Epithelial cell of proximal tubule (primary cell): ENCODE measurements around the gene ADAMTSL1. TPM values are rescaled to one million over a fixed set of nuclear protein-coding genes. Genes with fewer than 3 reads are reported as not detected.

Experiments used
- DNase-seq: peaks from one replicate; pipeline ENCODE4 v3.0.0-alpha.2; 2011; ENCODE audit warnings: low read depth
- H3K4me3 ChIP-seq: 2 replicates; pipeline ENCODE4 v1.5.1; 2011; ENCODE audit warnings: low read depth, mild to moderate bottlenecking, low read length
- CTCF ChIP-seq: conservative IDR thresholded peaks from 2 replicates; pipeline ENCODE4 v1.5.1; 2012; ENCODE audit warnings: low read depth, mild to moderate bottlenecking, low read length
- total RNA-seq: library from RNA; depleted of rRNA; stranded (reverse); fragments of >200 nt; gene quantifications from 2 replicates; pipeline ENCODE4 v1.2.3, GENCODE V29; 2015

Gene ADAMTSL1
- total RNA-seq, 1 donor from 2014 or later = 2.8 TPM

DNA sequence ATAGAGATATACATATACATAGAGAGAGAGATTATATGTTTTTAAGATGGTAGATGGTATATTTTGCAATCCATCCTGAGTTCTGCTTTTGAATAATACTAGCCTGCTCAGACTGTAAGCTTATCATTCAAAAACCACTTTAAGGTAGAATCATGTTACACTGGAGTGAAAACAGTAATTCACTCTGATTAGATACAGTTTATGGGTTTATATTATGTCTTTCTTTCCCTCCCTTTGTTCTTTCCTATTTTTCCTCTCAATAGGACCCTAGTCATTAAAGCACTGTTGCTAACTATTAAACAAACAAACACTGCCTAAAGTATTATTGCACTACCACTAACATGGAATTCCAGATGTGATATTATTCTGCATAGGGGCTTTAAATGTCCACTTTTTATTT is 202.0 kb downstream of the ADAMTSL1 start:
- no peak for TF ChIP-seq CTCF
- no peak for DNase-seq

GRCh38 chr9:18676525-18676924 is 202.6 kb downstream of the ADAMTSL1 start:
- H3K4me3 ChIP-seq = no peak overlapping the region
- DNase-seq = no peak
- no peak for TF ChIP-seq CTCF

More for the DNA sequence above, 202.0 kb downstream of the ADAMTSL1 start:
- no peak overlapping the region for H3K4me3 ChIP-seq

DNA sequence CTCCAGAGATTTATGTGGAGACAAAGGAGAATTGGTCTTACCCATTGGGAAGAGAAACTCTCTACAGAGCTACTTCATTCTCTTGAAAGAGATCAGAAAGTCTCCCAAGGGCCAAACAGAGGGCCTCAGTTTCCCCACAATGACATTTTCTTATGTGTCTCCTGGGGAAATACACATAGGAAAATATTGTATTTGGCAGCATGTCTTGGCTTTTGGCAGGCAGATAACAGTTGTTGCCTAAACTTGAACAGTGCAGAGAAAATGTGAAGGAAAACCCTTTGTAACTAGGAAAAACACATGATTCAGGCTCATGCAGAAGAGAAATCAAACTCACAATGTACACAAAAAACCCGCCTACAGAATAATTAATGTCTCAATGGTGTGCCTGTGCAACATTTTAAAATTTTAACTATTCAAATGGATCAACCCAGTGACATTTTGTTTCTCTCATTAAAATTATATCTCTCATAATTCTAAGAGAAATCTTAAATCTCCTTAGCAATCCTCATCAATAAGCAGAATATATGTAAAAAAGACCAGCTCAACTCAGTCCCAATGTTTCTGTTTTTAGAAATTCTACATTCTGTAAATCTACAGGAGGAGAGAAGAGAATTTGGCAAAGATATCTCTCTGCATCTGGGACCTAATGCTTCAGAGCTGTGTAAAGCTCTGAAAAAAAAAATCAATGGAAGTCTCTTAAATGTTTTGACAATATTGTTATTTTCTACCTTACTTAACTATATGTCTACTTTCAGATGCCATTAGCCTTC is 205.1 kb downstream of the ADAMTSL1 start:
- TF ChIP-seq CTCF = no peak
- DNase-seq = no peak
- H3K4me3 ChIP-seq = no peak overlapping the region

GRCh38 chr9:18682907-18683306 is 209.0 kb downstream of the ADAMTSL1 start:
- no peak for DNase-seq
- no peak for TF ChIP-seq CTCF
- no peak overlapping the region for H3K4me3 ChIP-seq

DNA sequence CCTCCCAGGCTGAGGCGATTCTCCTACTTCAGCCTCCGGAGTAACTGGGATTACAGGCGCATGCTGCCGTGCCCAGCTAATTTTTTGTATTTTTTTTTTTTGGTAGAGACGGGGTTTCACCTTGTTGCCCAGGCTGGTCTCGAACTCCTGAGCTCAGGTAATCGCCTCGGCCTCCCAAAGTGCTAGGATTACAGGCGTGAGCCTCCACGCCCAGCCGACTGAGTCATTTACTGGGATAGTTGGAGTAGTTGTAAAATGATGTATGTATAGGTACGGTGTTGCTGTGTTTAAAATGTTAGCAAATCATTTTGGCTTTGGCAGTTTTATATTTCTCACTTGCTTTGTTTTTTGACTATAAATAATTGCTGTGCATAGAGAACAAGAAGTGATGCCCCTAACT is 209.4 kb downstream of the ADAMTSL1 start:
- no peak for DNase-seq
- TF ChIP-seq CTCF = no peak
- H3K4me3 ChIP-seq = no peak overlapping the region

- no peak for TF ChIP-seq CTCF
- no peak overlapping the region for H3K4me3 ChIP-seq
These were observed 209.9 kb downstream of the ADAMTSL1 start for GRCh38 chr9:18683851-18684250.

GRCh38 chr9:18684593-18685317 is 210.8 kb downstream of the ADAMTSL1 start:
- no peak for TF ChIP-seq CTCF
- no peak overlapping the region for H3K4me3 ChIP-seq

More at GRCh38 chr9:18683851-18684250, 209.9 kb downstream of the ADAMTSL1 start:
- no peak for DNase-seq

More at GRCh38 chr9:18684593-18685317, 210.8 kb downstream of the ADAMTSL1 start:
- DNase-seq = no peak
